Mammary epithelial cell (primary cell): ENCODE measurements around the gene RAD17.

Source experiments
- EZH2 ChIP-seq: IDR thresholded peaks from 2 replicates; pipeline ENCODE4 v1.6.1; 2012; ENCODE audit warnings: low read length, inconsistent platforms, borderline replicate concordance
- TF ChIP-seq, protein P1 (sequence below), 2 donors: IDR thresholded peaks in 1 of 2; conservative IDR thresholded peaks in 1 of 2; 2 replicates each; pipeline ENCODE4 v1.5.1; 2011 to 2012; ENCODE audit warnings: inconsistent platforms in 2 of 2, low read length in 2 of 2, mild to moderate bottlenecking in 2 of 2, control low read depth in 1 of 2, low read depth in 1 of 2; ENCODE audit not compliant: insufficient read depth in 1 of 2; ENCODE audit errors: extremely low read depth in 1 of 2

DNA sequence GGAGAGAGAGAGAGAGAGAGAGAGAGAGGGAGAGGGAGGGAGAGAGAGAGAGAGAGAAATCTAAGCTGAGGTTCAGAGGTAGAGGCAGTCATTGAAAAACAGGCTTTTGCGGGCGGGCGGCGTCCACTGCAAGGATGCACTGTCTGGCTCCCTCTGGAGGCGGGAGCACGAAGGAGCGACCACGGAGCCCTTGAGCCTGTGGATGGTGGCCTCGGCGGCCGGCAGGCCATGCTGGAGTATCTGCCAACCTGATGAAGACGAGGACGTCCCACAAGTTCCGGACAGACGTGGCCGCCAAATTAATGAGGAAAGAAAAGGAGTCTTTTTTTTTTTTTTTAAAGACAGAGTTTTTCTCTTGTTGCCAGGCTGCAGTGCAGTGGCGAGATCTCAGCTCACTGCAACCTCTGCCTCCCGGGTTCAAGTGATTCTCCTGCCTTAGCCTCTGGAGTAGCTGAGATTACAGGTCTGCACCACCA lies 34.8 kb upstream of the RAD17 start:
- TF ChIP-seq, protein P1, sequence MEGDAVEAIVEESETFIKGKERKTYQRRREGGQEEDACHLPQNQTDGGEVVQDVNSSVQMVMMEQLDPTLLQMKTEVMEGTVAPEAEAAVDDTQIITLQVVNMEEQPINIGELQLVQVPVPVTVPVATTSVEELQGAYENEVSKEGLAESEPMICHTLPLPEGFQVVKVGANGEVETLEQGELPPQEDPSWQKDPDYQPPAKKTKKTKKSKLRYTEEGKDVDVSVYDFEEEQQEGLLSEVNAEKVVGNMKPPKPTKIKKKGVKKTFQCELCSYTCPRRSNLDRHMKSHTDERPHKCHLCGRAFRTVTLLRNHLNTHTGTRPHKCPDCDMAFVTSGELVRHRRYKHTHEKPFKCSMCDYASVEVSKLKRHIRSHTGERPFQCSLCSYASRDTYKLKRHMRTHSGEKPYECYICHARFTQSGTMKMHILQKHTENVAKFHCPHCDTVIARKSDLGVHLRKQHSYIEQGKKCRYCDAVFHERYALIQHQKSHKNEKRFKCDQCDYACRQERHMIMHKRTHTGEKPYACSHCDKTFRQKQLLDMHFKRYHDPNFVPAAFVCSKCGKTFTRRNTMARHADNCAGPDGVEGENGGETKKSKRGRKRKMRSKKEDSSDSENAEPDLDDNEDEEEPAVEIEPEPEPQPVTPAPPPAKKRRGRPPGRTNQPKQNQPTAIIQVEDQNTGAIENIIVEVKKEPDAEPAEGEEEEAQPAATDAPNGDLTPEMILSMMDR (conservative IDR thresholded peaks at IDR 0.05 in 1 of 2, IDR thresholded peaks at IDR 0.05 in 1 of 2; ENCODE audit: extremely low read depth in 1 of 2, insufficient read depth in 1 of 2, low read depth in 1 of 2, low read length in 2 of 2) = peak; percentile 68 to 85
- no peak for TF ChIP-seq EZH2
